ENCODE measurements around the gene C1QTNF12. TPM values are rescaled to one million over a fixed set of nuclear protein-coding genes. Genes with fewer than 3 reads are reported as not detected.

Gene C1QTNF12
- total RNA-seq, 1 donor from 2014 or later: not detected

DNA sequence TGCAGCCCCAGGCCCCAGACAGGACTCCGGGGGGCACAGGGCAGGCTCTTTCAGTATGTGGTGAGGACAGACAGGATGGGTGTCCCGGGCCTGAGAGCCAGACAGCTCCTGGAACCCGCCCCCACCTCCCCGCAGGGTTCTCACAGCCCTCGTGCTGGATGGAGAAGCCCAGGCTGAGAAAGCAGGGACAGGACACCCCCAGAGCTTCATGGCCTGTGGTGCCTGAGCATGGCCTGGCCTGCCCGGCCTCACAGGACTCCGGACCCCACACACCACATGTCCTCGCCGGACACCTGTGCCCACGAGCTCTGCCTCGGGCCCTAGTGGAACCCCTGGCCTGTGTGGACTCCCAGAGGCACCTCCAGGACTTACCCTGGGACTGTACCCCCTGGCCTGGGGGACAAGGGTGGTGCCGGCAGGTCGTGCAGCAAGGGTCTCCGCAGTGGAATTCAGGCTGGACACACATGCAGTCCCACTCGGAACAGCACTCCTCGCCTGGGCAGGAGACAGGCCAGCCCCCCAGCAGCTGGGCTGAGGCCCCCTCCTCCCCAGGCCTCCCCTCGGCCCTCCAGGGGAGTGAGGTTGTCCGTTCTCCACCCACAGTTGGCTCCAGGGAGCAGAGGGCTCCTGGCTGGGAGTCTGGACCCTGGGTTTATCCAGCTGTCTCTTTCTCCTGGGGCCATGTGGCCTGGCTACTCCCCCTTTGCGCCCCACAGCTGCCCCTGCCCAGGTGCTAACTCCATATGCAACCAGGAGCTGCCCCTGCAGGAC is 41.3 kb downstream of the C1QTNF12 start:
- Histone ChIP-seq H3K27ac (no peak overlapping the region), H3K4me1 (peaks cover 0 to 10% of the 10 kb centered on the region in 2 donors), H3K27me3 (peaks cover 15% of the 10 kb centered on the region), H3K36me3 (no peaks in the 10 kb centered on the region), H3K9me3 (no peaks in the 10 kb centered on the region), H3K4me3 (no peak overlapping the region)
- TF ChIP-seq, protein P1, sequence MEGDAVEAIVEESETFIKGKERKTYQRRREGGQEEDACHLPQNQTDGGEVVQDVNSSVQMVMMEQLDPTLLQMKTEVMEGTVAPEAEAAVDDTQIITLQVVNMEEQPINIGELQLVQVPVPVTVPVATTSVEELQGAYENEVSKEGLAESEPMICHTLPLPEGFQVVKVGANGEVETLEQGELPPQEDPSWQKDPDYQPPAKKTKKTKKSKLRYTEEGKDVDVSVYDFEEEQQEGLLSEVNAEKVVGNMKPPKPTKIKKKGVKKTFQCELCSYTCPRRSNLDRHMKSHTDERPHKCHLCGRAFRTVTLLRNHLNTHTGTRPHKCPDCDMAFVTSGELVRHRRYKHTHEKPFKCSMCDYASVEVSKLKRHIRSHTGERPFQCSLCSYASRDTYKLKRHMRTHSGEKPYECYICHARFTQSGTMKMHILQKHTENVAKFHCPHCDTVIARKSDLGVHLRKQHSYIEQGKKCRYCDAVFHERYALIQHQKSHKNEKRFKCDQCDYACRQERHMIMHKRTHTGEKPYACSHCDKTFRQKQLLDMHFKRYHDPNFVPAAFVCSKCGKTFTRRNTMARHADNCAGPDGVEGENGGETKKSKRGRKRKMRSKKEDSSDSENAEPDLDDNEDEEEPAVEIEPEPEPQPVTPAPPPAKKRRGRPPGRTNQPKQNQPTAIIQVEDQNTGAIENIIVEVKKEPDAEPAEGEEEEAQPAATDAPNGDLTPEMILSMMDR (IDR thresholded peaks at IDR 0.05): no peak
- intact Hi-C loops (cut with DNase I): no loop called here
- DNase-seq (ENCODE audit: low spot score in 2 of 2): no peak

DNA sequence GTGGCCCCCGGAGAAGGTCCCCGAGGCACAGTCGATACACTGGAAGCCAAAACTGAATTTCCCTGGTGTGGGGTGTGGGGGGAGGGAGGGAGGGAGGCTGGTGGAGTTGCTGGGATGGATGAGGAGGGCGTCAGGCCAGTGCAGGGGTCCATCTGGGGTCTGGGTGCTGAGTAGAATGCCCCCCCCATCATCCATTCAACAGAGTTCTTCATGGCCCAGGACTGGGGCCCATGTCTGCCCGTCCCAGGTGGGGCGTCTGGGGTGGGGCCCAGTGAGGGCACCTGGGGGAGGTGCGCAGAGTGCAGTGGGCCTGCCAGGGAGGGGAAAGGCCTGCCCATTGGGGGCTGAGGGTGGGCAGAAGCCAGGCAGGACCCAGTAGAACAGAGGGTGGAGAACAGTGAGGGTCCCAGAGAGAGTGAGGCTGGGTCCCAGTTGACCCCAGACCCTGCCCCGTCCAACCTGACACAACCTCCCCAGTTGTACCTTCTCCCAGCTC is 42.0 kb downstream of the C1QTNF12 start:
- TF ChIP-seq, protein P1 (IDR thresholded peaks at IDR 0.05): no peak
- H3K36me3 ChIP-seq: no peaks in the 10 kb centered on the region
- peaks cover 15% of the 10 kb centered on the region for H3K27me3 ChIP-seq
- intact Hi-C loops (cut with DNase I): no loop called here
- DNase-seq (ENCODE audit: low spot score in 2 of 2): no peak
- no peaks in the 10 kb centered on the region for H3K9me3 ChIP-seq
- peaks cover 0 to 10% of the 10 kb centered on the region in 2 donors for H3K4me1 ChIP-seq
- H3K27ac ChIP-seq: no peak overlapping the region
- H3K4me3 ChIP-seq: no peak overlapping the region

DNA sequence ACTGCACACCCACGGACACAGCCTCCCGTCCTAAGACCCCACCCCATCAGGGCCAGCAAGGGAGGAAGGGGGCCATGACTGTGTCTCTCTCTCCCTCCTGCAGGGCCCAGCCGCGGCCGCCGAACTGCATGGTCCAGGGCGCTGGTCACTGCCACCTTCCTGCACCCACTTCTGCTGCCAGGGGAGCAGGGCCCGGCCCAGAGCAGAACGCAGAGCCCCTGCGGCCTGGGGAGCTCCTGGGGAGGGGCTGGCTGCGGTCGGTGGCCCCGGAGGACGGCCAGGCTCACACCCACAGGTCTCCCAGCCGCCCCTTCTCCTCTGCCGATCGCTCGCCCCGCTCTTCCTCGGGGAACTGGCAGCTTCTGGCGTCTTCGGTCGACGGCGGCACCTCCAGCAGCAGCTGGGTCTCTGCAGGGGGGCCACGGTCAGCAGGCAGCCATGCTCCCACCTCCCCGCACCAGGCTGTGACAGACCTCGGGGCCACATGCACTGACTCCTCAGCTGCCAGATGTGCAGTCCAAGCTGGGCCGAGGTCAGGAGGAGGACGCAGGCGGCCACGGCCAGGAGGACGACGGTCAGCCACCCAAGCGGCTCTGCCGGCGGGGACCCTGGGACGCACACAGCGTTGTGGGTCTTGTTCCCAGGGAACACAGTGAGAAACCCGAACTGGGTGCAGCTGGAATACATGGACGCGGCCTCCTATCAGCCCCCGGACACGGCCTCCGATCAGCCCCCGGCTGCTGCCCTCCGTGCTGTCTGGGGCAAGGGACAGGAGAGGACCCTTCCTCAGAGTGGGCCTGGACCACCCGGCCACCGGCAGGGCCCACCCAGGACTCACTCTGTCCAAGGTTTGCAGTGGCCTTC is 42.7 kb downstream of the C1QTNF12 start:
- DNase-seq (ENCODE audit: low spot score in 2 of 2): no peak
- Histone ChIP-seq H3K36me3 (no peaks in the 10 kb centered on the region), H3K4me3 (no peak overlapping the region)

DNA sequence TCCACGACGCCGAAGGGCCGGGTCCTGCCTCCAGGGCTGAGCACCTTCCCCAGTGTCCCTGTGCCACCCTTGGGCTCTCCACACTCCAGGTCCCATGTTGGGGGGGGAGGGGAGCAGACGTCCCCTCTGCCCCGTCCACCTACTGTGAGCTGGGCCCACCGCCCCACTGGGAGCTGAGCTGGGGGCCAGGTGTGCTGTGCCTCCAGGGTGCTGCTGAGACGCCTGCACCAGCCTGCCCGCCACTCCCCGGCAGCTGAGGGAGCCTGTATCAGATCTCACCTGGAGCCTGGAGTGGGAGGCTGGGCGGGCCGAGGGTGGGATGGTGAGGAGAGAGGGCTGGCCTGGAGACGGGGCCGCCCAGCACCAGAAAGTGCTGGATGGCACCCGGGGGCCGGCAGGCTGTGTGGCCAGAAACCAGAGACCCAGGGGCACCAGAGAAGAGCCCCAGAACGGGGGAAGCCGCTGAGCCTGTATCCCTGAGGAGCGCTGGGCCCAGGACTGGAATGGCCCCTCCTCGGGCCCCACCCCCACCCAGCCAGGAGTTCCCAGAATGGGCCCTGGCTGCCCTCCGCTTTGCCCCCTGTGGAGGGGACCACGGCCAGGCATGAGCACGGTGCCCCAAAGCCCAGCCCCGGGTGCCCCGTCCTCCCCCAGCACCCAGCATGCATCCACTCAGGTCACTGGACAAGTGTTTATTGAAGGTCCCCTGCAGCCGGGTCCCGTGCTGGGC is 43.5 kb downstream of the C1QTNF12 start:
- no peak overlapping the region for H3K27ac ChIP-seq
- no peaks in the 10 kb centered on the region for H3K36me3 ChIP-seq
- no peak overlapping the region for H3K4me3 ChIP-seq
- intact Hi-C loops (cut with DNase I): no loop called here
- TF ChIP-seq, protein P1 (IDR thresholded peaks at IDR 0.05): no peak
- peaks cover 0 to 10% of the 10 kb centered on the region in 2 donors for H3K4me1 ChIP-seq
- no peaks in the 10 kb centered on the region for H3K9me3 ChIP-seq
- no peak for DNase-seq (ENCODE audit: low spot score in 2 of 2)
- peaks cover 15% of the 10 kb centered on the region for H3K27me3 ChIP-seq

More for the DNA sequence above, 42.7 kb downstream of the C1QTNF12 start:
- TF ChIP-seq, protein P1 (IDR thresholded peaks at IDR 0.05): no peak
- peaks cover 0 to 10% of the 10 kb centered on the region in 2 donors for H3K4me1 ChIP-seq
- peaks cover 15% of the 10 kb centered on the region for H3K27me3 ChIP-seq
- no peak overlapping the region for H3K27ac ChIP-seq
- H3K9me3 ChIP-seq: no peaks in the 10 kb centered on the region
- intact Hi-C loops (cut with DNase I): no loop called here

Measured in ascending aorta (tissue), 2 donors.